Measurements from ENCODE around the gene ZNF57. TPM values are rescaled to one million over a fixed set of nuclear protein-coding genes. Genes with fewer than 3 reads are reported as not detected.
A peak's percentile ranks its signal among the peaks of the same experiment; 100 is the strongest.
"Not testable (repeated sequence)": the region's sequence is repeated elsewhere in the genome, so short reads cannot be mapped to it uniquely, and the experiment has no call there.

The ZNF57 gene
- polyA plus RNA-seq (ENCODE audit: insufficient read length in 3 of 3) = 10 to 100 TPM in 1 of 3 donors, 1 to 10 TPM in 2; 7.6 to 10.6 (median 8.6) TPM

DNA sequence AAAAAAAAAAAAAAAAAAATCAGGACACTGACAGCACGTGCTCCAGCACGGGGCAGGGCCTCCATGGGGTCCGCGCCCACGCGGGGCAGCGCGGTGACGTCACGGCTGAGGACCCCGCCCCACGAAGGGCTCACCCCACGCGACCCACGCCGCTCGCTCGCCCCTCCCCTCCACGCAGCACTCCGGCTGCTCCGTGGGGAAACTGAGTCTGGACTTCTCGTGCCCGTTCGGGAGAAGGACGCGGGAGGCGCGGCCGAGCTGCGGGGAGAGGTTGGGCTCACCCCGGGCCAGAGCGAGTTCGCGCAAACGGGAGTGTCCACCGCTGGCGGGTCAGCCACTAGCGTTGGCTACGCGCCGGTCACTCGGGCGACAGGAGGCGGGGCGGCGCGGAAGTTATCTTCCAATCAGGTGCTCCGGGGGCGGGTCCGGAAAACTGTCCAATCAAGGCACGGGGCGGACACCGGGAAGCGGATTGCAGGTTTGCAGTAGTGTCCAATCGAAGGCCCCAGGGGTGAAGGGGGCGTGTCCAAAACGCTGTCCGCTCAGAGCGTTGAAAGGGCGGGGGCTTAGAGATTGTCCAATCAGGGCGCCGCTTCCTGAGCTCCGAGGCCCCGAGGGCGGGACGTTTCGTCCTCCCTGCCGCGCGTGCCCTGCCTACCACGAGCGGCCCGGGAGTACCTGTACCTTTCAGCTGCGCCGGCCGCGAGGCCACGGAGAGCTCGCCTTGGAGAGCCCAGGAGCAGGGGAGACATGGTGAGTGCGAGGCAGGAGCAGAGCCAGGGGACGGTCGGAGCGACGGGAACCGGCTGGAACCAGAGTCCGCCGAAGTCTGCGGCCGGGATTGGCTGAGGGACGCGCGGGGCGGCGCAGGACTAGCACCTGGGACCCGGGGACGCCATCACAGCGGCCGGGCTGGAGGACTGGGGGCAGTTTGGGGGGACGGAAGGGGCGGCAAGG is at the start of gene ZNF57:
Gene ZNF57, plus strand, starts transcription at position 633 of the 957 bp plus-strand sequence. Its CDS starts 118 bp downstream, at position 751.
- DNase-seq (ENCODE audit: low read depth in 3 of 3, low spot score in 2 of 3) = peak; percentile 89 to 97 (median 96)

DNA sequence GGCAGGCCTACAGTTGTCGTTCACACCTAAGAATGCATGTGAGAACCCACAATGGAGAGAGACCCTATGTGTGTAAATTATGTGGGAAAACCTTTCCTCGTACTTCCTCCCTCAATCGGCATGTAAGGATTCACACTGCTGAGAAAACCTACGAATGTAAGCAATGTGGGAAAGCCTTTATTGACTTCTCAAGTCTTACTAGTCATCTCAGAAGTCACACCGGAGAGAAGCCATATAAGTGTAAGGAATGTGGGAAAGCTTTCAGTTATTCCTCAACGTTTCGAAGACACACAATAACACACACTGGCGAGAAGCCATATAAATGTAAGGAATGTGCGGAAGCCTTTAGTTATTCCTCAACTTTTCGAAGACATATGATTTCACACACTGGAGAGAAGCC is 48.1 kb upstream of the ZNF57 start:
- no peak for DNase-seq (ENCODE audit: low read depth in 3 of 3, low spot score in 2 of 3)

DNA sequence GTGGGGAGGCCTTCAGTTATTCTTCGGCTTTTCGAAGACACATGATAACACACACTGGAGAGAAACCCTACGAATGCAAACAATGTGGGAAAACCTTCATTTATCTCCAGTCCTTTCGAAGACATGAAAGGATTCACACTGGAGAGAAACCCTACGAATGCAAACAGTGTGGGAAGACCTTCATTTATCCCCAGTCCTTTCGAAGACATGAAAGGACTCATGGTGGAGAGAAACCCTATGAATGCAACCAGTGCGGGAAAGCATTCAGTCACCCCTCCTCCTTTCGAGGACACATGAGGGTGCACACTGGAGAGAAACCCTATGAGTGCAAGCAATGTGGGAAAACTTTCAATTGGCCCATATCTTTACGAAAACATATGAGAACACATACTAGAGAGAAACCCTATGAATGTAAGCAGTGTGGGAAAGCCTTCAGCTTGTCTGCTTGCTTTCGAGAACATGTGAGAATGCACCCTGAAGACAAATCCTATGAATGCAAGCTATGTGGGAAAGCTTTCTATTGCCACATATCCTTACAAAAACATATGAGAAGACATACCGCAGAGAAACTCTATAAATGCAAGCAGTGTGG is 47.6 kb upstream of the ZNF57 start:
- DNase-seq (ENCODE audit: low read depth in 3 of 3, low spot score in 2 of 3) = no peak

DNA sequence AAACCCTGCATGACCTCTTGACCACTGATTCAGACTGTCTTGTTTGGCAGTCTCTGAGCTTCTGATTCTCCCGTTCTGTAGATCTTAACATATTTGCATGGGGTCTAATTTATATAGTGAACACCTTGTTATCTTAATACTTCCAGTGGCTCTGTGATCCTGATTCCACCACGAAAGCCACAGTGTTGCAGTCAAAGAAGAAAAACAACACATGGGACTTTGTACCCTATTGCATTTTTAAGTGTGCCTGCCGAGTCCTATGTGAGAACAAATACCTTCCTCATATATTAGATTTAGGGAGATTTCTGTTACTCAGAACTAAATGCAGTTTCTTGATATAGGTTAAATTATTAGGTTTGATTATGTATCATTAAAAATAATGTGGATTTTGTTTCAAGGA is 45.9 kb upstream of the ZNF57 start:
- DNase-seq (ENCODE audit: low read depth in 3 of 3, low spot score in 2 of 3) = no peak

DNA sequence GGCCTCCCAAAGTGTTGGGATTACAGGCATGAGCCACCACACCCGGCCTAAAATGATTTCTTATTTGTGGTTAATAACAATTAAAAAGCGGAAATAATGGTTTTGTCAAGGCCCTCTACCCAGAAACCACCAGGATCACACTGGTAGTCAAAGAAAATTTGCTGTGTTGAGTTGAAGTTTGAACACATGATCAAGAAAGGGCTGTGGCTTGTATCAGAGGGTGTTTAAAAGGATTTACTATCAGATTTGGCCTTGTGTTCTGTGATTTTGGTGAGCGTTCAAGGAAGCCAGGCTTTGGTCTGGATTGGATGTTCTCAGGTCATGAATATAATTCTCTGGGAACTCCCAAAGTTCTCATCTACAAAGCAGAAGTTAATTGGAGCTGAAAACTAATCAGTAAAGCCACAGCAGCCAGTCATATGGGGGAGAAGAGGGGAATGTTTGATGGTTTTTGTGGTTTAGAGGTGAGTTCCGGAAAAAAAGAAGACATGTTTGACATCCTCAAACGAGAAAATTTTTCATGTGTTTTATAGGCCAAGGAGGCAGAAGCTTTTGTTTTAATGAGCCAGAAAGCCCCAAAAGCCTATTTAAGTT is 44.2 kb upstream of the ZNF57 start:
- no peak for DNase-seq (ENCODE audit: low read depth in 3 of 3, low spot score in 2 of 3)

DNA sequence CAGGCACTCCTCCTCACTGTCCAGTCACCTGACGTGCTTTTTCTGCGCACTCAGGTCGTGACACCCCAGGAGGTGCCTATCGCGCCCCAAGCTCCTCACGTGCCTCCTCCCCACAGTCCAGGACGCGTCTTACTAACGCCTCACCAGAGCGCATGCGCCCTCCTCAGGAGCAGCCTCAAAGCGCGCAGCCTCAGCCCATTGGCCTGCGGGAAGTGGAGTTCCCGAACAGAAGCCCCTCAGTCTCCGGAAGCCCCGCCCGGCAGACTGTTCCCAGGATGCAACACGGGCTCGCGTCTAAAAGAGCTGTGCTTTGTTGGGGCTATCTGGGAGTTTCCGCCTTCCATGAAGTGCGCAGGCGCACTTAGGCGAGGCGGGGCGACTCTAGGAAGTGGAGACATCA is 41.9 kb upstream of the ZNF57 start:
- no peak for DNase-seq (ENCODE audit: low read depth in 3 of 3, low spot score in 2 of 3)

DNA sequence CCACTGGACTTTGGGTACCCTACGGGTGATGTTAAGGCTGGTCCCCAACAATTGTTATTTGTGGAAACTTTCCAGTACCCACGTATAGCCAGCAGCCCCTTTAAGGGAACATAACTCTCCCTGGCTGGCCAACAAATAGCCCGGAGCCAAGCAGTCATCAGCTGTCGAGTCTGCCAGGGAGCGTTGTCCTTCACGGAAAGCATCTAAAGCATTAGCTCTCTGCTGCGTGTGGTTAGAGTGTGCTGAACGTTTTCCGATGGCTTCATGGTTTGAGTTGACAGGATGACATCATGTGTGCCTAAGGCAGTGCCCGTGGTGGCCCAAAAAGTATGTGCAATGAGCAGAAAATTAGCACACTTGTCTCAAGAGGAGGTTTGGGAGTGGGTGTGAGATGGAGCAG is 36.9 kb upstream of the ZNF57 start:
- DNase-seq (ENCODE audit: low read depth in 3 of 3, low spot score in 2 of 3) = no peak

DNA sequence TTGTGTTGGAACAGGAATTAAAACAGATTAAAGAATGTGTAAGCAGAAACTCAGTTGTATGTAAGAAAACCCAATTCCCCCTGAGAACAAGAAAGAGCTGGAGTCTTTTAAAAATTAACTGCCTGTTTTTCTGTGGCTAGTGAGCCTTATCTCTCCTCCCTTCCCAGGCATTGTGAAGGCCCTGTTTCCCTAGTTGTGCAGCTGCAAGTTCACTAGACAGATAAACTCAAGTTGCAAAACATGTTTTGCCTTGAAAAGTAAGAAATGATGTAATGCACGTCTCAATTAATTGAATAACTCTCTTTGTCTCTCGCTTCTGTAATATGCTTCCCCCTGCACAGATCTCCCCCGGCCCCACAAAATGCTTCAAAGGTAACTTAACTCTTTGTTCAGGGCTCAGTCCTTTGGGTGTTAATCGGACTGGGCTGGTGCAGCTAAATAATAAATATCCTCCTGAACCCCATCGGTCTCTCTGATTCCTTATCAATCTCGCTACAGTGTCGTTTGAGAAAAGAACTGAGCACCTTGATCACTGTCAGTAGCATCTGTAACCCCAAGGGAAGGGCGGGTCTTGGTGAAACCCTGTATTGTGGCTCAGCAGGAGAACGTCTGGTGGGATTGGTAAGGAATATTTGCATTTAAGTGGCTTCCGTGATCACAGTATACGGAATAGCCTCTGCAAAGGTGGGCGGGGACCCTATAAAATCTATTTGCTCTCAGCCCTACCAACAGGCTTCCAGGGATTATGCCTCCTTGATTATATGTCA is 35.2 kb upstream of the ZNF57 start:
- peak in 1 of 3 donors; percentile 20 for DNase-seq (ENCODE audit: low read depth in 3 of 3, low spot score in 2 of 3)

DNA sequence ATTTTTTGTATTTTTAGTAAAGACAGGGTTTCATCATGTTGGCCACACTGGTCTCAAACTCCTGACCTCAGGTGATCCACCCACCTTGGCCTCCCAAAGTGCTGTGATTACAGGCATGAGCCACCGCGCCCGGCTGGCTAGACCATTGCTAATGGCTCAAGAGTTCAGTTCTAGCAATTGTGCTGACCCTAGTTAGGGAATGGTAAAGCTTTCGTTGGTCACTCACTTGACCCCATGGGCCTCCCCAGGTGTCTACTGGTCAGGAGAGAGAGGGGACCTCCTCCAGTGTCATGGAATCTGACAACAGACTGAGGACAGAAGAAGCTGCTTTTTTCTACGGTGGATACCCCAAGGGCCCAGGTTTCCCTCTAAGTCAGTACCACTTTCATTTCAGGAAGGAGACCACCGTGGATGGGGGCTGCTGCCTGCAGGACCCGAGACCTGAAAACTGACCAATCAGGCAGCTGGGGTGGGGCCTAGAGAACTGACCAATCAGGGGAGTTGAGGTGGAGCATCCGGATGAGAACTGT is 34.2 kb upstream of the ZNF57 start:
- DNase-seq (ENCODE audit: low read depth in 3 of 3, low spot score in 2 of 3) = no peak

DNA sequence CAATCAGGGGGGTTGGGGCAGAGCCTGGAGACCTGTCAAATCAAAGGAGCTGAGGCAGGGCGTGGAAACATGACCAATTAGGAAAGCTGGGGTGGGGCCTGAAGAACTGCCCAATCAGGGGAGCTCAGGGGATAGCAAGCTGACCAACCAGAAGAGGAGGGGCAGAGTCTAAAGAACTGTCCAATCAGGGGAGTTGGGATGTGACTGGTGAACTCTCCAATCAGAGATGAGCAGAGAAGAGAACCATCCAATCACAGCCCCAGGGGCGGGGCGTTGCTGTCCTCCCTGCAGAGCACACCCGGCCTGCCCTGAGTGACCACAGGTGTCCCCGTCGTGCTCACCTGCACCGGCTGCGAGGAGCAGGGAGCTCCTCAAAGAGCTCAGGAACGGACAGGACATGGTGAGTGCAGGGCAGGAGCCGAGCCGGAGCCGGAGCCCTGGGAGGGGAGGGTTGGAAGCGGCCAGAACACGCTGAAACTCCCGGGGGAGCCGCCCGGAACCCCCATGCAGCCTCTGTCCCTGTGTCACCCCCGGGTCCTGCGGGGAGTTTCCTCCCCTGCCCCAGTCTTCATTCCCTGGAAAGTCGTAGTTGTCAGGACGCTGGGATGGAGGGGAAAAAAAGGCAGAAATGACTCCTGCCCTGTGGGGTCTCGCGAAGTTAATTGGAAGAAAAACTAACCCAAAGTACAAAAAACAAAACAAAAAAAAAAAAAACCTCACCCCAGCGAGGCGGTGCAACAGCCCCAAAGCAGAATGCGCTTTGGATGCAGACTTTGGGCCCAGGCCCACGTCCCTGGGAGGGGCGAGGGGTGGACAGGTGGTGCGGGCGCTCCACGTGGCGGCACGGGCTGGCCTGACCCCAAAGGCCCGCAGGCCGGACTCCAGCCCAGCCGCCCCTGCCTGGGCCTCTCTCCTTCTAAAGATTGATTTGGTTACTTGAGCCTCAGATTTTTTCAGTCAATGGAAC is 33.4 kb upstream of the ZNF57 start, which contains the start of gene ZNF556:
Gene ZNF556, plus strand, starts transcription at position 311 of the 967 bp plus-strand sequence. Its CDS starts 87 bp downstream, at position 398.
- DNase-seq (ENCODE audit: low read depth in 3 of 3, low spot score in 2 of 3) = no peak

DNA sequence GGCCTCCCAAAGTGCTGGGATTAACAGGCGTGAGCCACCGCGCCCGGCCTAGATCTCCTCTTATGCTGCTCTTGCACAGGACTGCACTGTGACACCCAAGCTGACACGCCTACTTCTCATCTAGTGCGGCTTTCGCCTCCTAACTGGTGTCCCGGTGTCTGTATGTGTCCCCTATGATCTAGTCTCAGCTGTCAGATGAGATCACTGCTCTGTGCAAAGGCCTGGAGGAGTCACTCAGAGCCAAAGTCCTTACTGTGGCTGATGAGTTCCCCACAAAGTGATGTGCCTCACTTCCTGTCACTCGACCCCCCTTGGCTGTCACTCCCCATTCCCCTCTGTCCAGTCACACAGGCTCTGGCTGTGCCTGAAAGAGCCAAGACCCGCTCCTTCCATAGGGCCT is 31.1 kb upstream of the ZNF57 start:
- no peak for DNase-seq (ENCODE audit: low read depth in 3 of 3, low spot score in 2 of 3)

DNA sequence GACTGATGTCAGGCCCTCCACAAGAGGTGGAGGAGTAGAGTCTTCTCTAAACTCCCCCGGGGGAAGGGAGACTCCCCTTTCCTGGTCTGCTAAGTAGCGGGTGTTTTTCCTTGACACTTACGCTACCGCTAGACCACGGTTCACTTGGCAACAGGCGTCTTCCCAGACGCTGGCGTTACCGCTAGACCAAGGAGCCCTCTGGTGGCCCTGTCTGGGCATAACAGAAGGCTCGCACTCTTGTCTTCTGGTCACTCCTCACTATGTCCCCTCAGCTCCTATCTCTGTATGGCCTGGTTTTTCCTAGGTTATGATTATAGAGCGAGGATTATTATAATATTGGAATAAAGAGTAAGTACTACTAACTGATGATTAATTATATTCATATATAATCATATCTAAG is 28.6 kb upstream of the ZNF57 start:
- not testable (repeated sequence) for DNase-seq (ENCODE audit: low read depth in 3 of 3, low spot score in 2 of 3)

DNA sequence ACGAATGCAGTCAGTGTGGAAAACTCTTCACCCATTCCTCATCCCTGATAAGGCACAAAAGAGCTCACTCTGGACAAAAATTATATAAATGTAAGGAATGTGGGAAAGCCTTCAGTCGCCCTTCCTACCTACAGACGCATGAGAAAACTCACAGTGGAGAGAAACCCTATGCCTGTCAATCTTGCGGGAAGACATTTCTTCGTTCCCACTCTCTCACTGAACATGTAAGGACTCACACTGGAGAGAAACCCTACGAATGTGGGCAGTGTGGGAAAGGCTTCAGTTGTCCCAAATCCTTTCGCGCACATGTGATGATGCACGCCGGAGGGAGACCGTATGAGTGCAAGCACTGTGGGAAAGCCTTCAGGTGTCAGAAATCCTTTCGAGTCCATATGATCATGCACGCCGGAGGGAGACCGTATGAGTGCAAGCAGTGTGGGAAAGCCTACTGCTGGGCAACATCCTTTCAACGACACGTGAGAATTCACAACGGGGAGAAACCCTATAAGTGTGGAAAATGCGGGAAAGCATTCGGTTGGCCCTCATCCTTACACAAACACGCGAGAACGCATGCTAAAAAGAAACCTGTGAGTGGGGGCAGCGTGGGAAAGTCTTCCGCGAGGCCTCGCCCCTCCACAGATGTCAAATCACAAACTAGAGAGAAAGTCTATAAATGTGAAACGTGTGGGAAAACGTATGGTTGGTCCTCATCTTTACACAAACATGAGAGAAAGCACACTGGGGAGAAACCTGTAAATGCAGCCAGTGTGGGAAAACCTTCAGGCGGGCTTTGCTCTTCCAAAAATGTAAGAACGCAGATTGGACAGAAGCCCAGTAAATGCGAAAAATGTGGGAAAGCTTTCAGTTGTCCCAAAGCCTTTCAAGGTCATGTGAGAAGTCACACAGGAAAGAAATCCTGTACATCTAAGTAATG is 23.1 kb upstream of the ZNF57 start:
- DNase-seq (ENCODE audit: low read depth in 3 of 3, low spot score in 2 of 3) = no peak

DNA sequence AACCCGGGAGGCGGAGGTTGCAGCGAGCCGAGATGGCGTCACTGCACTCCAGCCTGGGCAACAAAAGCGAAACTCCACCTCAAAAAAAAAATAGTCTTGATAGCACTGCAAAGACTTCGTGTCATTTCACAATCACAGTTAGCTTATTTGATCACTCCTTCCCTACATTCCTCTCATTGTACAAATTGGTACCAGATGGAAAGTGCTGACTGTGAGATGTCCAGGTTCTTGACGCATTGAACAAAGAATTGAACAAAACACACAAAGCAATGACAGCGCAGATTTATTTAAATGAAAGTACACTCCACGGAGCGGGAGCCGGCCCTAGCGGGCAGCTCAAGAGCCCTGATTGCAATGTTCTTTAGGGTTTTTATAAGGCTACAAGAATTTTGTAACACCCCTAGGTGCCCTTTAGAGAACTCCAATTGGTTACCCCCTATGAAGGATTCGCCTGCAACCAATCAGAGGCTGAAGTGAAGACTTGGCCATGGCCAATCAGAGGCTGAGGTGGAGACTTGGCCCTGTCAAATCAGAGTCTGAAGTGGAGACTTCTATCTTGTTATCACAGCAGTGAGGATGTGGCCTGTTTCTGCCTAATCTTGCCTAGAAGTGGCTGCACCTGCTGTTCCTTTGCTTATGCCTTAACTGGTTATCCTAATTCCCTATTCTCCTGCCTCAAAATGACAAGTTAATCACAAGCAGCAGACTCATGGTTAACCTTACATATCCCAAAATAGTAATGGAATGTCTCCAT is 16.9 kb upstream of the ZNF57 start:
- no peak for DNase-seq (ENCODE audit: low read depth in 3 of 3, low spot score in 2 of 3)

DNA sequence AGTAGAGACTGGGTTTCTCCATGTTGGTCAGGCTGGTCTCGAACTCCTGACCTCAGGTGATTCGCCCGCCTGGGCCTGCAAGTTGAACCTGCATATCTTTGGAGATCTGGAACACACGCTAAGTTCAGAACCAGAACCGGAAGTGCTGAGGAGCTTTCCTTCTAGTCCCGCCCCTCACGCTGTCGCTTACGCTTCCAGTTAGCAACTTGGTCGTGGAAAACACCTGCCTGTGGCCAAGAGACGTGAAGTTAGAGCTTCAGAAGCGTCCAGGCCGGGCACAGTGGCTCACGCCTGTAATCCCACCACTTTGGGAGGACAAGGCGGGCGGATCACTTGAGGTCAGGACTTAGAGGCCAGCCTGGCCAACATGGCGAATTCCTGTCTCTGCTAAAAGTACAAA is 15.0 kb upstream of the ZNF57 start:
- no peak for DNase-seq (ENCODE audit: low read depth in 3 of 3, low spot score in 2 of 3)

DNA sequence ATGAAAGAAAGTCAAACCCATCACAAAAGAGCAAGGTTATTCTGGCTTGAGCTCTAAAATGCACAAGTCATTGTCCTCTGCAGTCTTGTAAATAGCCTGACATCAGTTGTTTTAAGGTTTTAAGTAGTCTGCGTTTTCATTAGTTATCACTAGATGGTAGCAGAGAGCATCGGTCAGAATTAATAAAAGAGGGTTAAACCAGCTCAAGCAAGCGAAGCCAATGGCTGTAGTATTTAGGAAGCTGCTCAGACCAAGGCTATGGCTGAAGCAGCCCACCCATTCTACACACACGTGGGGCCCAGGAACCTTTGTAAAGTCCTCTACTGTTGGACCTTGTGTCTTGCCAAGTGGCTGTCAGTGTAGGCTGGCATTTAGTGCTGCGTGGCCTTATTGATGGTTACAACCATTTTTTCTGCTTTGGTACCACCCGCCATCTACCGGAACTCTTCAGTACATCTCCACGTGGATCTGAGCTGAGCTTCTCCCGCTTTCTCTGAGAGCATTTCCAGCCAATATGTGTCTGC is 13.3 kb upstream of the ZNF57 start:
- peak; percentile 25 to 67 (median 65) for DNase-seq (ENCODE audit: low read depth in 3 of 3, low spot score in 2 of 3)

DNA sequence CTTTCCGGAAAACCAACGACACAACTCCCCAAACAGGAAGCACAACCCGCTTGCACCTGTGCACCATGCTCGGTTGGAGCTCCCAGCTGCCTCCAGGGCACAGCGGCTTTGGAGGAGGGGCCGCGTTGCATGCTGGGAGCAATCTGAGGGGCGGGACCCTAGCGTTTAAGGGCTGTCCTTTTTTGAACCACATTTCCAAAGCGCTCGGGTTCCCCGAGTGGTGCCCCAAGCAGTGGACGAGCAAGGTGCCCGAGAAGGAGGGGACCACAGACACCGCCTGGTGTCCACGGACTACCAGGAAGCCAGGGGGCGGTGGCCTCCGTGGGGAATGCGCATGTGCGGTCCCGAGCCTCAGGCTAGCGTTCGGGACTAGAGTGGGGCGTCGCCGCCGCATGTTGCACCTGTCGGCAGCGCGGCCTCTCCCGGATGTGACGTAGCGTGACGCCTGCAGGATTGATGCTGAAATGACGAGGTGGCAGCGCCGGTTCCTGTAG is 11.9 kb upstream of the ZNF57 start:
- DNase-seq (ENCODE audit: low read depth in 3 of 3, low spot score in 2 of 3) = no peak

Data from right renal cortex interstitium (tissue), 3 donors.